PC-9 (cell line): ENCODE data around the gene ASTN2.

ENCODE experiments used
- CTCF ChIP-seq: fragments of 200-600 bp; sonication (generic); conservative IDR thresholded peaks from 2 replicates; pipeline ENCODE4 v1.6.1; 2017; ENCODE audit warnings: mixed run types, antibody characterized with exemption, mild to moderate bottlenecking, moderate library complexity
- EZH2 ChIP-seq: fragments of 200-600 bp; sonication (generic); IDR thresholded peaks from 2 replicates; pipeline ENCODE4 v1.8.0; 2017; ENCODE audit warnings: antibody characterized with exemption, low read depth

- no peak for TF ChIP-seq CTCF
- no peak for TF ChIP-seq EZH2
Measured at GRCh38 chr9:116721944-116722343, 692.9 kb downstream of the ASTN2 start.
